OCI-LY1 (cell line): ENCODE measurements around the gene TSC22D2.

ENCODE experiments used
- EZH2 ChIP-seq: fragments of 200-600 bp; sonication (generic), shearing (Covaris generic); IDR thresholded peaks from 2 replicates; pipeline ENCODE4 v1.8.0; 2017; ENCODE audit warnings: borderline replicate concordance, mixed run types, mild to moderate bottlenecking, antibody characterized with exemption, low read length, moderate library complexity, mixed read lengths
- TF ChIP-seq, protein P1 (sequence below): fragments of 200-600 bp; sonication (generic), shearing (Covaris generic); IDR thresholded peaks from 2 replicates; pipeline ENCODE4 v1.5.1; 2017; ENCODE audit warnings: mild to moderate bottlenecking, antibody characterized with exemption, low read length, moderate library complexity, mixed read lengths

DNA sequence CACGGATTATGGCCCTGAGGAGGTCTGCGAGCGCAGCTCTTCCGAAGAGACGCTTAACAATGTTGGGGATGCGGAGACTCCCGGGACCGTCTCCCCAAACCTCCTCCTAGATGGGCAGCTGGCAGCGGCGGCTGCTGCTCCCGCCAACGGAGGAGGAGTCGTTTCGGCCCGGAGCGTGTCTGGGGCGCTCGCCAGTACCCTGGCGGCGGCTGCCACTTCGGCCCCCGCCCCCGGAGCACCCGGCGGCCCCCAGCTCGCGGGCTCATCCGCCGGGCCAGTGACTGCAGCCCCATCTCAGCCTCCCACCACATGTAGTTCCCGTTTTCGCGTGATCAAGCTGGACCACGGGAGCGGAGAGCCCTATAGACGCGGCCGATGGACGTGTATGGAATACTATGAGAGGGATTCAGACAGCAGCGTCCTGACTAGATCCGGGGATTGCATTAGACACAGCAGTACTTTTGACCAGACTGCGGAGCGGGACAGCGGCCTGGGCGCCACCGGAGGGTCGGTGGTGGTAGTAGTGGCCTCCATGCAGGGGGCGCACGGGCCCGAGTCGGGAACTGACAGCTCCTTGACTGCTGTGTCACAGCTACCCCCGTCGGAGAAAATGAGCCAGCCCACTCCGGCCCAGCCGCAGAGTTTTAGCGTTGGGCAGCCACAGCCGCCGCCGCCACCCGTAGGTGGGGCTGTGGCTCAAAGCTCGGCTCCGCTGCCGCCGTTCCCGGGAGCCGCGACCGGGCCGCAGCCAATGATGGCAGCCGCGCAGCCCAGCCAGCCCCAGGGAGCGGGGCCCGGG, 1.6 kb downstream of the TSC22D2 start:
- TF ChIP-seq, protein P1, sequence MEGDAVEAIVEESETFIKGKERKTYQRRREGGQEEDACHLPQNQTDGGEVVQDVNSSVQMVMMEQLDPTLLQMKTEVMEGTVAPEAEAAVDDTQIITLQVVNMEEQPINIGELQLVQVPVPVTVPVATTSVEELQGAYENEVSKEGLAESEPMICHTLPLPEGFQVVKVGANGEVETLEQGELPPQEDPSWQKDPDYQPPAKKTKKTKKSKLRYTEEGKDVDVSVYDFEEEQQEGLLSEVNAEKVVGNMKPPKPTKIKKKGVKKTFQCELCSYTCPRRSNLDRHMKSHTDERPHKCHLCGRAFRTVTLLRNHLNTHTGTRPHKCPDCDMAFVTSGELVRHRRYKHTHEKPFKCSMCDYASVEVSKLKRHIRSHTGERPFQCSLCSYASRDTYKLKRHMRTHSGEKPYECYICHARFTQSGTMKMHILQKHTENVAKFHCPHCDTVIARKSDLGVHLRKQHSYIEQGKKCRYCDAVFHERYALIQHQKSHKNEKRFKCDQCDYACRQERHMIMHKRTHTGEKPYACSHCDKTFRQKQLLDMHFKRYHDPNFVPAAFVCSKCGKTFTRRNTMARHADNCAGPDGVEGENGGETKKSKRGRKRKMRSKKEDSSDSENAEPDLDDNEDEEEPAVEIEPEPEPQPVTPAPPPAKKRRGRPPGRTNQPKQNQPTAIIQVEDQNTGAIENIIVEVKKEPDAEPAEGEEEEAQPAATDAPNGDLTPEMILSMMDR, result peak; percentile 77
- no peak for TF ChIP-seq EZH2
